ENCODE measurements around the gene MYO10. TPM values are rescaled to one million over a fixed set of nuclear protein-coding genes. Genes with fewer than 3 reads are reported as not detected.
A peak's percentile ranks its signal among the peaks of the same experiment; 100 is the strongest.

MYO10 gene
- total RNA-seq, 2 donors from 2014 or later: 40.0 to 89.2 TPM

DNA sequence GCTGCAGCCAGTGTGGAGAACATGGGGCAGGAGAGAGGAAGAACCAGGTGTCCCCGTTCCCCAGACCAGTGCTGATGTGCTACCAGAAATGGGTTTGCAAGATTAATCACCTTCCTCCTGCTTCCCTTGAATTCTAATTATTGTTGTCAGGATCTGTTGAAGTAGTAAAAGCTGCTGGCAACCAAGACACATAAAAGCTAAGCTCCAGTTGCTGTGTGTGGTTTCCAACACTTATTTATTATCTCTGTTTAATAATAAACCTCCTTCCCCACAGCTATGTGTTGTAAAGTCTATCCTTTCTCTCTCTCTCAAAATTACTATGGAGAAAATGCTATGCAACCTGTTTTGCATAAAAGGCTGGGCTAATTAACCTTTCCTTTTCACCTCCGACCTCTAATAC is 317.0 kb downstream of the MYO10 start:
- H3K9me3 ChIP-seq (ENCODE audit: control insufficient read depth, low read length): no peaks in the 10 kb centered on the region
- Mint-ChIP-seq H3K4me1 (peaks cover 19% of the 10 kb centered on the region), H3K27ac (no peak overlapping the region), H3K9me3 (no peaks in the 10 kb centered on the region), H3K36me3 (ENCODE audit: low read depth) (no peaks in the 10 kb centered on the region), H3K4me3 (no peak overlapping the region), H3K27me3 (ENCODE audit: insufficient read depth) (peaks cover 26% of the 10 kb centered on the region)
- no peak overlapping the region for H3K27ac ChIP-seq (ENCODE audit: low read depth, low read length)
- no peak overlapping the region for H3K4me3 ChIP-seq (ENCODE audit: low read length)
- H3K27me3 ChIP-seq (ENCODE audit: control insufficient read depth, insufficient read depth, low read length, poor library complexity, severe bottlenecking): peaks cover 45% of the 10 kb centered on the region
- WGBS, 2 experiments (ENCODE audit: insufficient coverage in 1 of 2, insufficient read length in 1 of 2): 96% methylated on average over 2 of the region's 2 CpGs; no CpG with 5 or more reads in 1 of the 2 experiments
- H3K9ac ChIP-seq (ENCODE audit: extremely low read depth, low read length, poor library complexity, severe bottlenecking): no peak overlapping the region
- H3K4me1 ChIP-seq (ENCODE audit: control insufficient read depth, insufficient read depth, low read length): no peaks in the 10 kb centered on the region
- TF ChIP-seq, protein P1, sequence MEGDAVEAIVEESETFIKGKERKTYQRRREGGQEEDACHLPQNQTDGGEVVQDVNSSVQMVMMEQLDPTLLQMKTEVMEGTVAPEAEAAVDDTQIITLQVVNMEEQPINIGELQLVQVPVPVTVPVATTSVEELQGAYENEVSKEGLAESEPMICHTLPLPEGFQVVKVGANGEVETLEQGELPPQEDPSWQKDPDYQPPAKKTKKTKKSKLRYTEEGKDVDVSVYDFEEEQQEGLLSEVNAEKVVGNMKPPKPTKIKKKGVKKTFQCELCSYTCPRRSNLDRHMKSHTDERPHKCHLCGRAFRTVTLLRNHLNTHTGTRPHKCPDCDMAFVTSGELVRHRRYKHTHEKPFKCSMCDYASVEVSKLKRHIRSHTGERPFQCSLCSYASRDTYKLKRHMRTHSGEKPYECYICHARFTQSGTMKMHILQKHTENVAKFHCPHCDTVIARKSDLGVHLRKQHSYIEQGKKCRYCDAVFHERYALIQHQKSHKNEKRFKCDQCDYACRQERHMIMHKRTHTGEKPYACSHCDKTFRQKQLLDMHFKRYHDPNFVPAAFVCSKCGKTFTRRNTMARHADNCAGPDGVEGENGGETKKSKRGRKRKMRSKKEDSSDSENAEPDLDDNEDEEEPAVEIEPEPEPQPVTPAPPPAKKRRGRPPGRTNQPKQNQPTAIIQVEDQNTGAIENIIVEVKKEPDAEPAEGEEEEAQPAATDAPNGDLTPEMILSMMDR (conservative IDR thresholded peaks at IDR 0.05): no peak
- no peaks in the 10 kb centered on the region for H3K36me3 ChIP-seq (ENCODE audit: control insufficient read depth, insufficient read depth, low read length)
- DNase-seq: no peak

DNA sequence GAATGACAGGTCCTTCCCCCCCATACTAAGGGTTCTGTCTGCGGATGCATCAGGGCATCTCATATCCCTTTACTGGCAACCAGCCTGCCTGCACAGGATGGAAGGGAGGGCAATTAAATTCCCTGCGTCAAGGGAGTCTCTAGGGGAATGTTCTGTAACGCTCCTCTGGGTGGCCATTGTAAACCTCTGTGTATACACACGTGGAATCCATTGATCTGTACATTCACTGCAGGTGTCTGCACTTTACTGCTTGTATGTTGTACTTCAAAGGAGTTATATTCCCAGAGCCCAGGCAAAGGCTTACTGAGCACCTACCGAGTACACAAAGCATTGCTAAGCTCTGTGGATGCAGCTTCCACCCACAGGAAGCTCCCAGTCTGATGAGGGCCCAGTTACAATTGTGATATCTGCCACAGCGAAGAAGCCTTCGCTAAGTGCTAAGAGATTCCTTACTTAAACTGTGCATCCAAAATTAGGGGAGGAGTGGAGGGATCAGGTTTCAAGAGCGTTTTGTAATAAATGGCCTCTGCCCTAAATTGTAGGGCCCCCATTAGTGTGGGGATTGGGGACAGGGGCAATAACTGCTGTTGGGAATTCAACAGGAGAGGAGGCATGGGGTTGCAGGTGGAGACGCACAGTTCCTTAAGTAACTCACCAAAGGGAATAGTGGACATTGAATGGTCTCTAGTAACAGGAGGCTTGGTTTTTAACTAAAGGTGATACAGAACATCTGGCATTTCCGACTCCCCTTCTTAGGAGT is 317.8 kb downstream of the MYO10 start:
- peaks cover 49% of the 10 kb centered on the region for H3K27me3 ChIP-seq (ENCODE audit: control insufficient read depth, insufficient read depth, low read length, poor library complexity, severe bottlenecking)
- peaks cover 19% of the 10 kb centered on the region for H3K4me1 Mint-ChIP-seq
- H3K4me3 Mint-ChIP-seq: no peak overlapping the region
- TF ChIP-seq, protein P1 (conservative IDR thresholded peaks at IDR 0.05): no peak
- H3K9ac ChIP-seq (ENCODE audit: extremely low read depth, low read length, poor library complexity, severe bottlenecking): no peak overlapping the region
- no peaks in the 10 kb centered on the region for H3K4me1 ChIP-seq (ENCODE audit: control insufficient read depth, insufficient read depth, low read length)
- DNase-seq: peak; percentile 43
- no peak overlapping the region for H3K4me3 ChIP-seq (ENCODE audit: low read length)
- WGBS, 2 experiments (ENCODE audit: insufficient coverage in 1 of 2, insufficient read length in 1 of 2): 78 to 84% methylated on average over 7 to 10 of the region's 10 CpGs
- H3K36me3 ChIP-seq (ENCODE audit: control insufficient read depth, insufficient read depth, low read length): no peaks in the 10 kb centered on the region
- H3K9me3 ChIP-seq (ENCODE audit: control insufficient read depth, low read length): no peaks in the 10 kb centered on the region
- H3K9me3 Mint-ChIP-seq: no peaks in the 10 kb centered on the region
- no peaks in the 10 kb centered on the region for H3K36me3 Mint-ChIP-seq (ENCODE audit: low read depth)
- H3K27me3 Mint-ChIP-seq (ENCODE audit: insufficient read depth): peaks cover 27% of the 10 kb centered on the region
- no peak overlapping the region for H3K27ac Mint-ChIP-seq
- H3K27ac ChIP-seq (ENCODE audit: low read depth, low read length): no peak overlapping the region

DNA sequence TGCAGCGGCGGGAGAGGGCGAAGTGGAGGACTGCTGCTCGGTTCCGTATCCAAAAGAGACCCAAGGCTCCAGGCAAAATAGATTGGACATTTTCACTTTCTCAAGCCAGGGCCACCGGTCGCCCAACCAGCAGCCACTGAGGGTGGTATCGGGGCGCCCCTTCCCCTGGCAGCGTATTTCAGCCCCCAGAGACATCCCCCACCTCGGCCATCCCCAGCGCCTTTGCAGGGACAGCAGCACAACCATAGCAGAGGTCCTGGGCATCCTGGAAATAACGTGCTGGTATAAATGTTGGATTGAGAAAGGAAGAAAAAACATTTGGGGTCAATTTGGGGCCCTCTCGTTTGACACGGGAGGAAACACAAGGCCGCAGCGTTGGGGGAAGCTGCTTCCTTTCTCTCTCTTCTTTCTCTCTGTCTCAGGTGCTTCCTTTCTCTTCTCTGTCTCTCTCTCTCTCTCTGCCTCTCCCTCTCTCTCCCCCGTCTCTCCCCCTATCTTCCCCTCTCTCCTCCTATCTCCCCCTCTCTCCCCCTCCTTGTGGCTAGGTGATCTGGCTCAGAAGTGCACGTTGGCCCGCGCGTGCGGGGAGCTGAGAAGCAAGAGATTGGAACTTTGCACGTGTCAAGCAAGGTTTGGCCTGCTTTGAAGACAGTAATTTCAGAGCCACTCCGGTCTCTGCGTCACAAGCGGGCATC is 318.7 kb downstream of the MYO10 start:
- H3K9ac ChIP-seq (ENCODE audit: extremely low read depth, low read length, poor library complexity, severe bottlenecking): no peak overlapping the region

More for the DNA sequence above, 318.7 kb downstream of the MYO10 start:
- H3K27ac ChIP-seq (ENCODE audit: low read depth, low read length): no peak overlapping the region
- WGBS, 2 experiments (ENCODE audit: insufficient coverage in 1 of 2, insufficient read length in 1 of 2): 38 to 47% methylated on average over 18 to 27 of the region's 27 CpGs
- no peak overlapping the region for H3K27ac Mint-ChIP-seq
- H3K4me3 ChIP-seq (ENCODE audit: low read length): peak overlapping the region; percentile 74
- no peak overlapping the region for H3K4me3 Mint-ChIP-seq
- peaks cover 49% of the 10 kb centered on the region for H3K27me3 ChIP-seq (ENCODE audit: control insufficient read depth, insufficient read depth, low read length, poor library complexity, severe bottlenecking)
- TF ChIP-seq, protein P1 (conservative IDR thresholded peaks at IDR 0.05): no peak
- peak; percentile 74 for DNase-seq
- H3K4me1 ChIP-seq (ENCODE audit: control insufficient read depth, insufficient read depth, low read length): no peaks in the 10 kb centered on the region
- H3K36me3 Mint-ChIP-seq (ENCODE audit: low read depth): no peaks in the 10 kb centered on the region
- H3K27me3 Mint-ChIP-seq (ENCODE audit: insufficient read depth): peaks cover 27% of the 10 kb centered on the region
- H3K36me3 ChIP-seq (ENCODE audit: control insufficient read depth, insufficient read depth, low read length): no peaks in the 10 kb centered on the region
- no peaks in the 10 kb centered on the region for H3K9me3 ChIP-seq (ENCODE audit: control insufficient read depth, low read length)
- H3K4me1 Mint-ChIP-seq: peaks cover 19% of the 10 kb centered on the region
- H3K9me3 Mint-ChIP-seq: no peaks in the 10 kb centered on the region

Data from endodermal cell (in vitro differentiated cells).